Endothelial cell of umbilical vein (primary cell): ENCODE data around the gene SRSF6. TPM values are rescaled to one million over a fixed set of nuclear protein-coding genes. Genes with fewer than 3 reads are reported as not detected.

Experiments
- BruUV-seq: library from RNA; stranded (reverse); fragments of 400-500 nt; replicated peaks from 2 replicates; lab custom pipeline; 2021; lab: Mats Ljungman, UMichigan
- CTCF ChIA-PET: fragments of 300-600, 350-600 bp; sonication (Branson Sonifier 250); formaldehyde crosslinking; loops from one replicate; lab custom pipeline; 2021; ENCODE audit warnings: antibody characterized with exemption, inconsistent platforms; lab: Charles Lee
- POLR2A ChIA-PET: fragments of 300-600, 350-600 bp; sonication (Branson Sonifier 250); formaldehyde crosslinking; loops from one replicate; lab custom pipeline; 2021; ENCODE audit warnings: antibody characterized with exemption, inconsistent platforms; lab: Charles Lee
- DNase-seq: peaks from one replicate; pipeline ENCODE4 v3.0.0-alpha.2; 2011; ENCODE audit warnings: low read depth, low spot score
- FAIRE-seq: peaks from 2 replicates; lab custom pipeline; 2011; peaks lifted over from hg19 to GRCh38; lab: Jason Lieb, UNC
- H2AFZ ChIP-seq: 2 replicates; pipeline ENCODE4 v1.6.0; 2012; ENCODE audit warnings: low read depth, low read length, control low read depth, inconsistent platforms
- H3K27ac ChIP-seq: 2 replicates; pipeline ENCODE4 v1.5.1; 2011; ENCODE audit warnings: low read depth, mild to moderate bottlenecking, control low read depth, low read length, moderate library complexity; ENCODE audit not compliant: insufficient read depth
- H3K27me3 ChIP-seq, 2 experiments: 2 replicates each; pipeline versions ENCODE4 v1.6.0 to v1.6.1; 2011; ENCODE audit warnings: low read length in 2 of 2, mixed read lengths in 1 of 2; ENCODE audit not compliant: control insufficient read depth in 2 of 2, insufficient read depth in 2 of 2
- H3K36me3 ChIP-seq, 2 experiments: 2 replicates in 1 of 2; 3 replicates in 1 of 2; pipeline ENCODE4 v1.5.1; 2011; ENCODE audit warnings: low read length in 2 of 2, mild to moderate bottlenecking in 1 of 2, moderate library complexity in 1 of 2; ENCODE audit not compliant: control insufficient read depth in 2 of 2, insufficient read depth in 2 of 2; ENCODE audit errors: extremely low read depth in 1 of 2
- H3K4me1 ChIP-seq: 3 replicates; pipeline ENCODE4 v1.5.1; 2011; ENCODE audit warnings: mild to moderate bottlenecking, low read length; ENCODE audit not compliant: control insufficient read depth, insufficient read depth; ENCODE audit errors: extremely low read depth
- H3K4me2 ChIP-seq: 2 replicates; pipeline ENCODE4 v1.6.1; 2011; ENCODE audit warnings: low read length, control low read depth, mixed read lengths; ENCODE audit not compliant: insufficient read depth
- H3K4me3 ChIP-seq, 3 experiments: fragments of 200-600 bp in 1 of 3; sonication (generic), shearing (Covaris generic) in 1 of 3; replicated peaks in 1 of 3; 2 replicates each; pipeline ENCODE4 v1.5.1; 2011 to 2016; ENCODE audit warnings: control low read depth in 3 of 3, low read length in 3 of 3, mild to moderate bottlenecking in 2 of 3, inconsistent platforms in 1 of 3, low read depth in 1 of 3, moderate library complexity in 1 of 3; ENCODE audit not compliant: insufficient read depth in 1 of 3
- H3K79me2 ChIP-seq: 2 replicates; pipeline ENCODE4 v1.6.0; 2012; ENCODE audit warnings: low read length, inconsistent platforms; ENCODE audit not compliant: control insufficient read depth, insufficient read depth
- H3K9ac ChIP-seq: replicated peaks from 2 replicates; pipeline ENCODE3; 2011; ENCODE audit warnings: low read length, control low read depth; ENCODE audit not compliant: insufficient read depth; ENCODE audit errors: extremely low read depth
- H3K9me1 ChIP-seq: replicated peaks from 3 replicates; pipeline ENCODE4 v1.6.0; 2011; ENCODE audit warnings: mild to moderate bottlenecking, low read length; ENCODE audit not compliant: control insufficient read depth, insufficient read depth; ENCODE audit errors: extremely low read depth
- H3K9me3 ChIP-seq: replicated peaks from 2 replicates; pipeline ENCODE4 v1.5.1; 2012; ENCODE audit warnings: low read length, inconsistent platforms; ENCODE audit not compliant: control insufficient read depth, insufficient read depth
- H4K20me1 ChIP-seq: replicated peaks from 2 replicates; pipeline ENCODE3; 2011; ENCODE audit warnings: mild to moderate bottlenecking, low read length; ENCODE audit not compliant: control insufficient read depth, insufficient read depth; ENCODE audit errors: extremely low read depth
- CTCF ChIP-seq, 2 donors: IDR thresholded peaks; 1 replicate in 1 of 2; 2 replicates in 1 of 2; pipeline ENCODE4 v1.5.1; 2011; ENCODE audit warnings: low read length in 2 of 2, mild to moderate bottlenecking in 2 of 2, moderate library complexity in 2 of 2, control low read depth in 1 of 2, inconsistent platforms in 1 of 2, low read depth in 1 of 2; ENCODE audit not compliant: insufficient read depth in 1 of 2; ENCODE audit errors: extremely low read depth in 1 of 2
- EZH2 ChIP-seq: IDR thresholded peaks from 2 replicates; pipeline ENCODE4 v1.6.1; 2012; ENCODE audit warnings: borderline replicate concordance, low read depth, mild to moderate bottlenecking, moderate library complexity, low read length, inconsistent platforms; ENCODE audit not compliant: severe bottlenecking
- FOS ChIP-seq: IDR thresholded peaks from 2 replicates; pipeline ENCODE4 v1.6.1; 2011; ENCODE audit warnings: mild to moderate bottlenecking, low read length, moderate library complexity, borderline replicate concordance; ENCODE audit not compliant: insufficient read depth
- GATA2 ChIP-seq: IDR thresholded peaks from 2 replicates; pipeline ENCODE4 v1.7.0; 2011; ENCODE audit warnings: low read depth, mild to moderate bottlenecking, moderate library complexity, mixed read lengths, low read length; ENCODE audit not compliant: insufficient read length, insufficient read depth
- JUN ChIP-seq: IDR thresholded peaks from 2 replicates; pipeline ENCODE4 v1.6.1; 2011; ENCODE audit warnings: borderline replicate concordance, low read depth; ENCODE audit not compliant: insufficient read length, insufficient read depth
- MAX ChIP-seq: IDR thresholded peaks from 2 replicates; pipeline ENCODE4 v1.6.1; 2011; ENCODE audit not compliant: insufficient read depth, insufficient read length
- MYC ChIP-seq: IDR thresholded peaks from one replicate; pipeline ENCODE4 v1.6.1; 2011; ENCODE audit warnings: mild to moderate bottlenecking, low read depth, low read length
- POLR2A ChIP-seq: IDR thresholded peaks from 2 replicates; pipeline ENCODE4 v1.6.1; 2012; ENCODE audit warnings: low read depth, mild to moderate bottlenecking, control low read depth, low read length
- POLR2AphosphoS5 ChIP-seq: IDR thresholded peaks from 2 replicates; pipeline ENCODE4 v1.6.1; 2012; ENCODE audit warnings: low read depth, mild to moderate bottlenecking, control low read depth, low read length, moderate library complexity; ENCODE audit not compliant: insufficient read depth
- dilution Hi-C: fragments of 300-500 bp; cut with MboI; formaldehyde crosslinking; loops from one replicate; pipeline ENCODE4 v1.15.0; 2019; ENCODE audit warnings: low sequenced_read_pairs; ENCODE audit not compliant: extremely low pct_ligation_motif_present
- intact Hi-C: fragments of 100-400 bp; cut with micrococcal nuclease; formaldehyde crosslinking; loops from one replicate; pipeline ENCODE4 v1.10.0; 2022
- polyA plus RNA-seq, 4 experiments: library from polyadenylated mRNA; depleted of rRNA in 3 of 4; stranded (reverse) in 3 of 4; unstranded in 1 of 4; fragments of >200 nt; gene quantifications; 2 replicates each; pipeline versions ENCODE4 v1.2.1 to v1.2.3, GENCODE V29; 2011 to 2012; ENCODE audit warnings: missing spikeins in 1 of 4
- total RNA-seq: library from RNA; stranded (reverse); gene quantifications from 2 replicates; pipeline ENCODE4 v1.2.3, GENCODE V29; 2021

The SRSF6 gene
- total and polyA plus RNA-seq, 2 donors (not counting 3 experiments of a cell fraction or from before 2014, with no cell fraction given) = 61.9 to 157 TPM

- Histone ChIP-seq H3K4me1 (no peaks in the 10 kb centered on the region), H3K9ac (no peak overlapping the region), H3K4me3 (no peak overlapping the region), H3K27me3 (no peaks in the 10 kb centered on the region), H3K4me2 (no peak overlapping the region), H3K27ac (no peak overlapping the region), H2AFZ (no peak overlapping the region), H3K9me1 (no peaks in the 10 kb centered on the region), H3K36me3 (no peaks in the 10 kb centered on the region), H3K9me3 (no peaks in the 10 kb centered on the region), H3K79me2 (no peaks in the 10 kb centered on the region), H4K20me1 (no peaks in the 10 kb centered on the region)
- no TSS peak for BruUV-seq
- intact Hi-C loops = no loop called here
- ChIA-PET CTCF (interaction anchor here (0.6 to 0.7 kb wide), 3 partner anchors 25 to 241 kb away, joined by 3 to 4 read pairs (median 3); no protein-coding TSS in a partner anchor), POLR2A (no interaction called here)
- FAIRE-seq (no peak), DNase-seq (no peak)
- TF ChIP-seq MAX (no peak), CTCF (IDR thresholded peaks at IDR 0.05; ENCODE audit: extremely low read depth in 1 of 2, insufficient read depth in 1 of 2, low read depth in 1 of 2, low read length in 2 of 2) (no peak), POLR2A (no peak), EZH2 (no peak), POLR2AphosphoS5 (no peak), JUN (no peak), FOS (no peak), MYC (no peak), GATA2 (no peak)
- dilution Hi-C loops = no loop called here
These were observed 32.3 kb downstream of the SRSF6 start for GRCh38 chr20:43490038-43490437.
